ENCODE measurements around the gene PCOLCE2. TPM values are rescaled to one million over a fixed set of nuclear protein-coding genes. Genes with fewer than 3 reads are reported as not detected.

Gene PCOLCE2
- total and polyA plus RNA-seq, 2 donors (not counting 1 experiment from before 2014, with no cell fraction given): 4.8 to 26.3 TPM

DNA sequence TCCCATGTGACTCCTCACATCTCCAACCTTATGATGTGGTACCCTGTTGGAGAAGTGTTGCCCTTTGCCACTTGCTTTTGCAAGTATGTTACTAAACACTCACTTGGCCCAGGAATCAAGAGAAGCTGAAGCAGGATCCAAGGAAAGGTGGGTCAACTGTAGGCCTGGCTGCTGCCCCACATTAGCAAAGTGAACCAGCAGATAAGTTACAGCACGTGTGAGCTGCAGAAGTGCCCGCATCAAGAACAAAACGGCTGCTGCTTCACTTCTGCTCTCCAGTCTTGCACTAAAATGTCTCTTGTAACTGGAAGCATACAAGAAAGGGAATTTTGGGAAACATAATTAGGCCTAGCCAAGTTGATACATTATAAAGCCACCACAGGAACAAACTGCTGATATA is 79.6 kb downstream of the PCOLCE2 start:
- no peak for DNase-seq (ENCODE audit: low read depth in 2 of 2)
- Histone ChIP-seq H3K4me2 (ENCODE audit: extremely low read depth, insufficient read depth, low read length) (no peak overlapping the region), H3K79me2 (ENCODE audit: control insufficient read depth, insufficient read depth, low read length) (no peaks in the 10 kb centered on the region), H3K4me3 (replicated peaks in 1 of 4; ENCODE audit: control extremely low read depth in 1 of 4, insufficient read depth in 1 of 4, low read depth in 3 of 4, low read length in 4 of 4) (no peak overlapping the region), H3K27me3 (ENCODE audit: control insufficient read depth, insufficient read depth, low read length) (no peaks in the 10 kb centered on the region), H2AFZ (ENCODE audit: low read length) (no peak overlapping the region), H3K4me1 (ENCODE audit: control insufficient read depth, extremely low read depth, insufficient read depth, low read length) (no peaks in the 10 kb centered on the region), H4K20me1 (ENCODE audit: control insufficient read depth, extremely low read depth, insufficient read depth, low read length) (no peaks in the 10 kb centered on the region), H3K36me3 (ENCODE audit: control insufficient read depth, insufficient read depth, low read length) (no peaks in the 10 kb centered on the region), H3K9ac (ENCODE audit: insufficient read depth, low read length) (no peak overlapping the region), H3K27ac (ENCODE audit: insufficient read depth, low read length) (no peak overlapping the region), H3K9me3 (ENCODE audit: control insufficient read depth, insufficient read depth, low read depth, low read length) (no peaks in the 10 kb centered on the region)
- TF ChIP-seq EZH2 (IDR thresholded peaks at IDR 0.05; ENCODE audit: low read length, missing control alignments): no peak
- TF ChIP-seq, protein P1, sequence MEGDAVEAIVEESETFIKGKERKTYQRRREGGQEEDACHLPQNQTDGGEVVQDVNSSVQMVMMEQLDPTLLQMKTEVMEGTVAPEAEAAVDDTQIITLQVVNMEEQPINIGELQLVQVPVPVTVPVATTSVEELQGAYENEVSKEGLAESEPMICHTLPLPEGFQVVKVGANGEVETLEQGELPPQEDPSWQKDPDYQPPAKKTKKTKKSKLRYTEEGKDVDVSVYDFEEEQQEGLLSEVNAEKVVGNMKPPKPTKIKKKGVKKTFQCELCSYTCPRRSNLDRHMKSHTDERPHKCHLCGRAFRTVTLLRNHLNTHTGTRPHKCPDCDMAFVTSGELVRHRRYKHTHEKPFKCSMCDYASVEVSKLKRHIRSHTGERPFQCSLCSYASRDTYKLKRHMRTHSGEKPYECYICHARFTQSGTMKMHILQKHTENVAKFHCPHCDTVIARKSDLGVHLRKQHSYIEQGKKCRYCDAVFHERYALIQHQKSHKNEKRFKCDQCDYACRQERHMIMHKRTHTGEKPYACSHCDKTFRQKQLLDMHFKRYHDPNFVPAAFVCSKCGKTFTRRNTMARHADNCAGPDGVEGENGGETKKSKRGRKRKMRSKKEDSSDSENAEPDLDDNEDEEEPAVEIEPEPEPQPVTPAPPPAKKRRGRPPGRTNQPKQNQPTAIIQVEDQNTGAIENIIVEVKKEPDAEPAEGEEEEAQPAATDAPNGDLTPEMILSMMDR (conservative IDR thresholded peaks at IDR 0.05 in 1 of 2, IDR thresholded peaks at IDR 0.05 in 1 of 2; ENCODE audit: low read depth in 1 of 2, low read length in 2 of 2): no peak

DNA sequence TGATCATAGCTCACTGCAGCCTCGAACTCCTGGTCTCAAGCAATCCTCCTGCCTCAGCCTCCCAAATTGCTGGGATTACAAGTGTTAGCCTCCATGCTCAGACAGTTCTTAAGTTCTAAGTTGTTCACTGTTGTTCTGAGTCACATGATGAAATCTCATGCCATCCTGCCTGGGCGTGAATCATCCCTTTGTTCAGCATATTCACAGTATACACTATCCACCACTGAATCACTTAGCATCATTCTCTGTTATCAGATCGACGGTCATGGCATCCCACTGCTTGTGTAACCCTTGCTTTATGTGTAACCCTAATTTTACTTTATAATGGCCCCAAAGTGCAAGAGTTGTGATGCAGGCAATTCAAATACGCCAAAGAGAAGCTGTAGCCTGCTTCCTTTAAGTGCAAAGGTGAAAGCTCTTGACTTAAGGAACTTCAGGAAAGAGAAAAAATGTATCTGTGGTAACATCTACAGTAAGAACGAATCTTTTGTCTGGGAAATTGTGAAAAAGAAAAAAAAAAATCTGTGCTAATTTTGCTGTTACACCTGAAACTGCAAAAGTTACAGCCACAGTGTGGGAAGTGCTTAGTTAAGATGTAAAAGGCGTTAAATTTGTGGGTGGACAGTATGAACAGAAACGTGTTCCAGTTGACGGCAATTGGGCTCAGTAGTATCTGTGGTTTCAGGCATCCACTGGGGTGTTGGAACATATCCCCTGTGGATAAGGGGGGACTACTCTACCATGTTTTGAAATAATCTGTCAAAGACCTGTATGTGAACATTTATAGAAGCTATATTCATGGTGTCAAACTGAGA is 80.6 kb downstream of the PCOLCE2 start:
- Histone ChIP-seq H2AFZ (ENCODE audit: low read length) (no peak overlapping the region), H4K20me1 (ENCODE audit: control insufficient read depth, extremely low read depth, insufficient read depth, low read length) (no peaks in the 10 kb centered on the region), H3K79me2 (ENCODE audit: control insufficient read depth, insufficient read depth, low read length) (no peaks in the 10 kb centered on the region), H3K4me3 (replicated peaks in 1 of 4; ENCODE audit: control extremely low read depth in 1 of 4, insufficient read depth in 1 of 4, low read depth in 3 of 4, low read length in 4 of 4) (no peak overlapping the region), H3K4me1 (ENCODE audit: control insufficient read depth, extremely low read depth, insufficient read depth, low read length) (no peaks in the 10 kb centered on the region), H3K27me3 (ENCODE audit: control insufficient read depth, insufficient read depth, low read length) (no peaks in the 10 kb centered on the region), H3K36me3 (ENCODE audit: control insufficient read depth, insufficient read depth, low read length) (no peaks in the 10 kb centered on the region), H3K9ac (ENCODE audit: insufficient read depth, low read length) (no peak overlapping the region), H3K4me2 (ENCODE audit: extremely low read depth, insufficient read depth, low read length) (peak overlapping the region; percentile 25), H3K9me3 (ENCODE audit: control insufficient read depth, insufficient read depth, low read depth, low read length) (no peaks in the 10 kb centered on the region), H3K27ac (ENCODE audit: insufficient read depth, low read length) (no peak overlapping the region)
- TF ChIP-seq, protein P1 (conservative IDR thresholded peaks at IDR 0.05 in 1 of 2, IDR thresholded peaks at IDR 0.05 in 1 of 2; ENCODE audit: low read depth in 1 of 2, low read length in 2 of 2): no peak
- no peak for TF ChIP-seq EZH2 (IDR thresholded peaks at IDR 0.05; ENCODE audit: low read length, missing control alignments)
- peak; percentile 60 to 86 for DNase-seq (ENCODE audit: low read depth in 2 of 2)

DNA sequence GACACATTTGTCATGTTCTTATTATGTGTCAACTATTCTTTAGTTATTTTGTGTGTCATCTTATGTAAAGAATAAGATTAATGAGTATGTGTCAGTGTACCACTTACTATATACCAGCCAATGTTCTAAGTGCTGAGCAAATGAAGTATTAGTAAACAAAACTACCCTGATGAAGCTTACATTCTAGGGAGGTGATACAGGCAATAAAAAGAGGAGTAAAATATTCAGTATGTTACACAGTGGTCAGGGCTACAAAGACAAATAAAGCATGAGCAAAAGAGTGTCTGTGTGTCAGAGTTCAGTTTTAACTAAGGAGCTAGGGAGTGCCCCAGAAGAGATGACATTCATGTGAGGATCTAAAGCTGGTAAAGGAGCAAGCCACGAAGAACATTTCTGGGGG is 86.0 kb downstream of the PCOLCE2 start:
- Histone ChIP-seq H3K27ac (ENCODE audit: insufficient read depth, low read length) (no peak overlapping the region), H2AFZ (ENCODE audit: low read length) (no peak overlapping the region), H3K4me3 (replicated peaks in 1 of 4; ENCODE audit: control extremely low read depth in 1 of 4, insufficient read depth in 1 of 4, low read depth in 3 of 4, low read length in 4 of 4) (no peak overlapping the region), H3K4me1 (ENCODE audit: control insufficient read depth, extremely low read depth, insufficient read depth, low read length) (no peaks in the 10 kb centered on the region), H3K9me3 (ENCODE audit: control insufficient read depth, insufficient read depth, low read depth, low read length) (no peaks in the 10 kb centered on the region), H3K79me2 (ENCODE audit: control insufficient read depth, insufficient read depth, low read length) (no peaks in the 10 kb centered on the region), H3K27me3 (ENCODE audit: control insufficient read depth, insufficient read depth, low read length) (no peaks in the 10 kb centered on the region), H3K36me3 (ENCODE audit: control insufficient read depth, insufficient read depth, low read length) (no peaks in the 10 kb centered on the region), H3K9ac (ENCODE audit: insufficient read depth, low read length) (no peak overlapping the region), H4K20me1 (ENCODE audit: control insufficient read depth, extremely low read depth, insufficient read depth, low read length) (no peaks in the 10 kb centered on the region), H3K4me2 (ENCODE audit: extremely low read depth, insufficient read depth, low read length) (no peak overlapping the region)
- no peak for DNase-seq (ENCODE audit: low read depth in 2 of 2)
- TF ChIP-seq, protein P1 (conservative IDR thresholded peaks at IDR 0.05 in 1 of 2, IDR thresholded peaks at IDR 0.05 in 1 of 2; ENCODE audit: low read depth in 1 of 2, low read length in 2 of 2): no peak
- TF ChIP-seq EZH2 (IDR thresholded peaks at IDR 0.05; ENCODE audit: low read length, missing control alignments): no peak
